Measurements from ENCODE around the gene NDNF. TPM values are rescaled to one million over a fixed set of nuclear protein-coding genes. Genes with fewer than 3 reads are reported as not detected.

NDNF gene
- total and polyA plus RNA-seq, 7 donors = 1.2 to 11.1 (median 3.8) TPM

DNA sequence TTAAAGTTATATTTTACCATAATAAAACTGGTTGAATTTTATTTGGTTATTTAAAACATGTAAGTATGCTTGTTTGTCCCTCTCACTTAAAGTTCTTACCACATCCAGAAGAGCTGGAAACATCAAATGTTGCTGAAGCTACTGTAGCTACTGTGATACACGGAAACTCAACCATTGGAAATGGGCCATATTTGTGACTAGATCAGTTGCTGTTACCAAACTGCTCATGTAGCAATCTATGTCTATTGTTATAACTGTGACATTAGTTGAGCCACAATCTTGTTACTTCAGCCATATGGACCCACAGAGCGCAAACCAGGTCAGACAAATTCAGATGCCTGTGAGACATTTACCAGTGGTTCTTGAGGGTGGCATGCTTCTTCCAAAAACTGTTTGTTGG is 41.6 kb downstream of the NDNF start:
- peaks cover 0 to 7% (median 0%) of the 10 kb centered on the region in 4 donors for H3K4me1 ChIP-seq
- H3K27ac ChIP-seq = no peak overlapping the region
- no peaks in the 10 kb centered on the region for H3K27me3 ChIP-seq
- TF ChIP-seq EP300 (IDR thresholded peaks at IDR 0.05) = no peak
- no peak for TF ChIP-seq POLR2A (IDR thresholded peaks at IDR 0.05)
- TF ChIP-seq, protein P1, sequence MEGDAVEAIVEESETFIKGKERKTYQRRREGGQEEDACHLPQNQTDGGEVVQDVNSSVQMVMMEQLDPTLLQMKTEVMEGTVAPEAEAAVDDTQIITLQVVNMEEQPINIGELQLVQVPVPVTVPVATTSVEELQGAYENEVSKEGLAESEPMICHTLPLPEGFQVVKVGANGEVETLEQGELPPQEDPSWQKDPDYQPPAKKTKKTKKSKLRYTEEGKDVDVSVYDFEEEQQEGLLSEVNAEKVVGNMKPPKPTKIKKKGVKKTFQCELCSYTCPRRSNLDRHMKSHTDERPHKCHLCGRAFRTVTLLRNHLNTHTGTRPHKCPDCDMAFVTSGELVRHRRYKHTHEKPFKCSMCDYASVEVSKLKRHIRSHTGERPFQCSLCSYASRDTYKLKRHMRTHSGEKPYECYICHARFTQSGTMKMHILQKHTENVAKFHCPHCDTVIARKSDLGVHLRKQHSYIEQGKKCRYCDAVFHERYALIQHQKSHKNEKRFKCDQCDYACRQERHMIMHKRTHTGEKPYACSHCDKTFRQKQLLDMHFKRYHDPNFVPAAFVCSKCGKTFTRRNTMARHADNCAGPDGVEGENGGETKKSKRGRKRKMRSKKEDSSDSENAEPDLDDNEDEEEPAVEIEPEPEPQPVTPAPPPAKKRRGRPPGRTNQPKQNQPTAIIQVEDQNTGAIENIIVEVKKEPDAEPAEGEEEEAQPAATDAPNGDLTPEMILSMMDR (IDR thresholded peaks at IDR 0.05) = no peak
- no peak for TF ChIP-seq POLR2AphosphoS5 (IDR thresholded peaks at IDR 0.05)
- WGBS, 2 donors = 91 to 92% methylated on average over 2 of the region's 2 CpGs
- H3K4me3 ChIP-seq = no peak overlapping the region
- H3K9me3 ChIP-seq = no peaks in the 10 kb centered on the region
- no peak for DNase-seq
- no peaks in the 10 kb centered on the region for H3K36me3 ChIP-seq
- intact Hi-C loops (cut with DNase I) = no loop called here

DNA sequence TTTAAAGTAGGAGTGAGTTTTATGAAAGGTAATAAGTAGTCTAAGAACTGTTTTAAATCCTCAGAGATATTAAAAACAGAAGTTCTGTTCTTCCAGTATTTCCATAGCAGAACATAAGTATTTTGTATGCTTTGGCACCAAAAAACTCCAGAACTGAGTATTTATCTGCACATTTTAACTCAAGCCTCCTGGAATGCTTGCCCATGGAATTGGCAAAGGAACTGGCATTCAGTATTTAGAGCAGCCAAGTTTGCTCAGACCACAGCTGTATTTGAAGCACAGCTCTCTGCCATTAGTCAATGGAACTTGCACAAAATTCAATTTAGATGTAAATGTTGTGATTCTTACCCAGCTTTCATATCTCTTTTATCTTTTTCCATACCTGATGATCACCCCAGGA is 42.2 kb downstream of the NDNF start:
- Histone ChIP-seq H3K4me1 (peaks cover 0 to 7% (median 0%) of the 10 kb centered on the region in 4 donors), H3K9me3 (no peaks in the 10 kb centered on the region), H3K36me3 (no peaks in the 10 kb centered on the region), H3K27me3 (no peaks in the 10 kb centered on the region), H3K27ac (no peak overlapping the region), H3K4me3 (no peak overlapping the region)
- TF ChIP-seq, protein P1 (IDR thresholded peaks at IDR 0.05) = no peak
- no peak for TF ChIP-seq EP300 (IDR thresholded peaks at IDR 0.05)
- TF ChIP-seq POLR2AphosphoS5 (IDR thresholded peaks at IDR 0.05) = no peak
- TF ChIP-seq POLR2A (IDR thresholded peaks at IDR 0.05) = no peak
- no peak for DNase-seq
- intact Hi-C loops (cut with DNase I) = no loop called here

DNA sequence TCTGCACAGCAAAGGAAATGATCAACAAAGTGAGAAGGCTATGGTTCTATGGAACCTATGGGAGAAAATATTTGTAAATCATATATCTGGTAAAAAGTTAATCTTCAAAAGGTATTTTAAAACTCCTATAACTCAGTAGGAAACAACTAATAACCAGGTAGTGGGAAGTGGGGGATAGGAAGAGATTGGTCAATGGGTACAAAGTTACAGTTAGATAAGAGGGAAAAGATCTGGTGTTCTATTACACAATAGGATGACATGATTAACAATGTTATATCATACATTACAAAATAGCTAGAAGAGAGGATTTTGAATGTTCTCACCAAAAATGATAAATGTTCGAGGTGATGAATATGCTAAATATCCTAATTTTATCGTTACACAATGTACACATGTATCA is 46.3 kb downstream of the NDNF start:
- Histone ChIP-seq H3K27me3 (no peaks in the 10 kb centered on the region), H3K27ac (no peak overlapping the region), H3K9me3 (no peaks in the 10 kb centered on the region), H3K4me1 (peaks cover 0 to 7% (median 0%) of the 10 kb centered on the region in 4 donors), H3K36me3 (no peaks in the 10 kb centered on the region), H3K4me3 (no peak overlapping the region)
- intact Hi-C loops (cut with DNase I) = no loop called here
- WGBS, 2 donors = 89 to 92% methylated on average over 2 of the region's 2 CpGs
- DNase-seq = no peak
- no peak for TF ChIP-seq POLR2A (IDR thresholded peaks at IDR 0.05)
- TF ChIP-seq, protein P1 (IDR thresholded peaks at IDR 0.05) = no peak
- no peak for TF ChIP-seq EP300 (IDR thresholded peaks at IDR 0.05)
- no peak for TF ChIP-seq POLR2AphosphoS5 (IDR thresholded peaks at IDR 0.05)

DNA sequence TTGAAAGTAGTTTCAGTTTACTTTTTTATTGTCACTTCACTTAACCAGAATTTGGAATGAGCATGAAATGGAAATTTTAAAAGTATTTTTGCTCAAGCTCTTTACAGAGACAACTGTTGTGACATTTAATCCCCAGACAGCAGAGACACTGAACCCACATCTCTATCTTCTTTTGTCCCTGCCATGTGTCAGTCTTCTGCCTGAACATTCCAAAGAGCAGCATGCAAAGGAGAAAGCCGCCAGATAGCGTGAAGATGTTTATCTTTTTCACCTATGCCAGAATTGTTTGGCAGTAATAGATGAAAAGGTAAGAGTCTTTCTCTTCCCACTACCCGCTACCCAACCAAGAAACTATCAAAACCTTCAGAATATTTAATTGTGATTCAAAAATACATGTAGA is 46.8 kb downstream of the NDNF start:
- Histone ChIP-seq H3K4me1 (peaks cover 0 to 7% (median 0%) of the 10 kb centered on the region in 4 donors), H3K27me3 (no peaks in the 10 kb centered on the region), H3K4me3 (no peak overlapping the region), H3K27ac (no peak overlapping the region), H3K36me3 (no peaks in the 10 kb centered on the region), H3K9me3 (no peaks in the 10 kb centered on the region)
- no peak for DNase-seq
- WGBS, 2 donors = 81 to 90% methylated on average over 3 of the region's 3 CpGs
- TF ChIP-seq POLR2AphosphoS5 (IDR thresholded peaks at IDR 0.05) (no peak), POLR2A (IDR thresholded peaks at IDR 0.05) (no peak), EP300 (IDR thresholded peaks at IDR 0.05) (no peak)
- TF ChIP-seq, protein P1 (IDR thresholded peaks at IDR 0.05) = no peak
- intact Hi-C loops (cut with DNase I) = no loop called here

DNA sequence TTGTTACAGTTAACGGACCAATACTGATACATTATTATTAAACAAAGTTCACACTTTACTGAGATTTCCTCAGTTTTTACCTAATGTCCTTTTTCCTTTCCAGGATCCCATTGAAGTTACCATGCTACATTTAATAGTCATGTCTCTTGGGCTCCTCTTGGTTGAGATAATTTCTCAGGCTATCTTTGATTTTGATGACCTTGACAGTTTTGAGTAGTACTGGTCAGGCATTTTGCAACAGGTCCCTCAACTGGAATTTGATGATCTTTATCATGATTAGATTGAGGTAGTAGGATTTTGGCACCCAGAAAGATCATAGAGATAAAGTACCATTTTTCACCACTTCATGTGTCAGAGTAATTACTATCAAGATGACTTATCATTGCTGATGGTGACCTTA is 53.8 kb downstream of the NDNF start:
- Histone ChIP-seq H3K4me1 (peaks cover 0 to 16% (median 2%) of the 10 kb centered on the region in 4 donors), H3K9me3 (no peaks in the 10 kb centered on the region), H3K27me3 (no peaks in the 10 kb centered on the region), H3K4me3 (no peak overlapping the region), H3K27ac (no peak overlapping the region), H3K36me3 (no peaks in the 10 kb centered on the region)
- intact Hi-C loops (cut with DNase I) = no loop called here
- no peak for TF ChIP-seq POLR2AphosphoS5 (IDR thresholded peaks at IDR 0.05)
- no peak for TF ChIP-seq POLR2A (IDR thresholded peaks at IDR 0.05)
- DNase-seq = no peak
- 97 to 100% methylated on average over 1 of the region's 1 CpG for WGBS, 2 donors

All from sigmoid colon (tissue), 7 donors.